ENCODE data around the gene SVEP1.

Gene SVEP1

DNA sequence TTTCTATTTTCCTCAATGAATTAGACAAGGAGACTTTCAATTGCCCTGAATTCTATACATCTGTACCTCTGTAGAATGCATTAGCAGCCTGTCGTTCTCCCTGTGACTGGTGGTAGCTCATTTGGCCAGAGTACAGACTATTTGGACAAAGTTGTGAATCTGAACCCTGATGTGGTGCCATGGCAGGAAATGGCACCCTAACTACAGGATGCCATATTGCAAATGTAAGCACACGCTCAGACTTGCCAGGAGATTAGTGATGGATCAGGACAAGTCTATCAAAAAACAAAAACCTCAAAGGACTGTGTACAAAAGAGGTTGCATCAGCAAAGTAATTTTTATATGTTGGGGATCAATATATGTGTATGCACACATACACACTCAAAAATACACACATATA lies 58.3 kb downstream of the SVEP1 start:
- Histone ChIP-seq H2AFZ (no peak overlapping the region), H3K4me2 (ENCODE audit: low read length) (no peak overlapping the region), H3K36me3 (ENCODE audit: control insufficient read depth, insufficient read depth, low read length) (no peaks in the 10 kb centered on the region), H3K4me3 (ENCODE audit: low read depth, low read length) (no peak overlapping the region), H3K27me3 (ENCODE audit: control insufficient read depth, insufficient read depth, low read length) (no peaks in the 10 kb centered on the region), H3K27ac (no peak overlapping the region), H3K9ac (no peak overlapping the region), H3K9me3 (ENCODE audit: control insufficient read depth, low read length) (no peaks in the 10 kb centered on the region), H3K4me1 (no peaks in the 10 kb centered on the region), H3K79me2 (no peaks in the 10 kb centered on the region)
- TF ChIP-seq, protein P1, sequence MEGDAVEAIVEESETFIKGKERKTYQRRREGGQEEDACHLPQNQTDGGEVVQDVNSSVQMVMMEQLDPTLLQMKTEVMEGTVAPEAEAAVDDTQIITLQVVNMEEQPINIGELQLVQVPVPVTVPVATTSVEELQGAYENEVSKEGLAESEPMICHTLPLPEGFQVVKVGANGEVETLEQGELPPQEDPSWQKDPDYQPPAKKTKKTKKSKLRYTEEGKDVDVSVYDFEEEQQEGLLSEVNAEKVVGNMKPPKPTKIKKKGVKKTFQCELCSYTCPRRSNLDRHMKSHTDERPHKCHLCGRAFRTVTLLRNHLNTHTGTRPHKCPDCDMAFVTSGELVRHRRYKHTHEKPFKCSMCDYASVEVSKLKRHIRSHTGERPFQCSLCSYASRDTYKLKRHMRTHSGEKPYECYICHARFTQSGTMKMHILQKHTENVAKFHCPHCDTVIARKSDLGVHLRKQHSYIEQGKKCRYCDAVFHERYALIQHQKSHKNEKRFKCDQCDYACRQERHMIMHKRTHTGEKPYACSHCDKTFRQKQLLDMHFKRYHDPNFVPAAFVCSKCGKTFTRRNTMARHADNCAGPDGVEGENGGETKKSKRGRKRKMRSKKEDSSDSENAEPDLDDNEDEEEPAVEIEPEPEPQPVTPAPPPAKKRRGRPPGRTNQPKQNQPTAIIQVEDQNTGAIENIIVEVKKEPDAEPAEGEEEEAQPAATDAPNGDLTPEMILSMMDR (IDR thresholded peaks at IDR 0.05) = no peak

DNA sequence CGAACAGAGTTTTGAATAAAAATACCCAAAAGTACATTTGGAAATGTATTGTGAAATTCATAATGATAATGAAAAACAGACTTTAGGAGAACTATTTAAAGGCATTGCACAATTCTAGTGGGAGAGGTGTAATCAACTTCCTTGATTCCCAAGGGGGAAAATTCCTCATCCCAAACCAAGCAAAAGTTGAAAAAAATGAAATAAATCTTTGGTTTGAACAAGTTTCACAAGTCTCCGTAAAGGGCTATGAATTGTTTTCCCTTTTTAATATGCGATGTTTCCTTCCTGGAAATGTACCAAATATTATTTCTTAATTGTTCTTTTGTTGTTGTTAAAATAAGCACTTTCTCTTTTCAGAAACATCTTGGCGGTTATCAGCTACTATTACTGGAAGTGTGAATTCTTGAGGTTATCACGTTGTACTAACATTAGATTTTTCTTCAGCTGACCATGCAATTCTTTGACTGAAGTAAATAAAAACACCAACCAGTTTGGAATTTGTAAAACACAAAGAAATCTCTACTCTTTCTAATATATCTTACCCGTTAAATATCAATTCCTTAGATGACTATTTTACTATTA lies 59.3 kb downstream of the SVEP1 start:
- no peaks in the 10 kb centered on the region for H3K79me2 ChIP-seq
- H3K27ac ChIP-seq = no peak overlapping the region
- no peak overlapping the region for H3K4me2 ChIP-seq (ENCODE audit: low read length)
- H2AFZ ChIP-seq = no peak overlapping the region
- H3K4me3 ChIP-seq (ENCODE audit: low read depth, low read length) = no peak overlapping the region
- H3K9me3 ChIP-seq (ENCODE audit: control insufficient read depth, low read length) = no peaks in the 10 kb centered on the region
- no peaks in the 10 kb centered on the region for H3K27me3 ChIP-seq (ENCODE audit: control insufficient read depth, insufficient read depth, low read length)
- H3K4me1 ChIP-seq = no peaks in the 10 kb centered on the region
- no peaks in the 10 kb centered on the region for H3K36me3 ChIP-seq (ENCODE audit: control insufficient read depth, insufficient read depth, low read length)
- no peak overlapping the region for H3K9ac ChIP-seq
- TF ChIP-seq, protein P1 (IDR thresholded peaks at IDR 0.05) = no peak

DNA sequence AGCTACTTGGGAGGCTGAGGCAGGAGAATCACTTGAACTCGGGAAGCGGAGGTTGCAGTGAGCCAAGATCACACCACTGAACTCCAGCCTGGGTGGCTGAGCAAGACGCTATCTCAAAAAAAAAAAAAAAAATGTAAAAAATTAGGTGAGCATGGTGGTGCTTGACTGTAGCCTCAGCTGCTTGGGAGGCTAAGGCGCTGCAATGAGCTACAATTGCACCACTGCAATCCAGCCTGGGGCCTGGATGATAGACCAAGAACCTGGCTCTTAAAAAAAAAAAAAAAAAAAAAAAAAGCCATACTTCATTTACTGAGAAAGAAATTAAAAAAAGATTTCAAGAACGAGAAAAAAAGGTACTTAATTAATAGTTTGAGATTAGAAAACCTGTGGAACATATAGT lies 62.1 kb downstream of the SVEP1 start:
- Histone ChIP-seq H3K27ac (no peak overlapping the region), H3K4me3 (ENCODE audit: low read depth, low read length) (no peak overlapping the region), H3K9ac (no peak overlapping the region), H3K4me2 (ENCODE audit: low read length) (no peak overlapping the region), H3K4me1 (no peaks in the 10 kb centered on the region), H3K9me3 (ENCODE audit: control insufficient read depth, low read length) (no peaks in the 10 kb centered on the region), H3K36me3 (ENCODE audit: control insufficient read depth, insufficient read depth, low read length) (no peaks in the 10 kb centered on the region), H2AFZ (no peak overlapping the region), H3K79me2 (no peaks in the 10 kb centered on the region), H3K27me3 (ENCODE audit: control insufficient read depth, insufficient read depth, low read length) (no peaks in the 10 kb centered on the region)
- TF ChIP-seq, protein P1 (IDR thresholded peaks at IDR 0.05) = no peak

DNA sequence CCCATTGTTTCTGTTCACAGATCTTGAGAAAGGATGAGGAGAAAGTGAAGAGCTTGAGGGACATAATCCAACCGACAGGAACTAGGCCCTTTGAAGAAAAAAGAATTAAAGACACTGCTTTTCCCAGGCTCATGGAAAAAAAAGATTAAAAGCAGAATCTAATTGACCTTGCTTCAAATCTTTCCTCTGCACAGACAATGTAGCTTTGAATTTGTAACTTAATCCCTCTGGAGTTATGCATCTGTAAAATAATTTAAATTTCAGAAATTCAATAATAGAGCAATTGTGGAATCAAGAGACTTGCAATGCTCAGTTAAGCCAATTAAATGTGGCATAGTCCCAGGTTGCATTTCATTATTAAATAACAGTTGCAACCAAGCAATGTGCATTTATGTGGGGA lies 64.6 kb downstream of the SVEP1 start:
- Histone ChIP-seq H3K4me1 (no peaks in the 10 kb centered on the region), H3K4me2 (ENCODE audit: low read length) (no peak overlapping the region), H2AFZ (no peak overlapping the region), H3K36me3 (ENCODE audit: control insufficient read depth, insufficient read depth, low read length) (no peaks in the 10 kb centered on the region), H3K27me3 (ENCODE audit: control insufficient read depth, insufficient read depth, low read length) (no peaks in the 10 kb centered on the region), H3K9me3 (ENCODE audit: control insufficient read depth, low read length) (no peaks in the 10 kb centered on the region), H3K4me3 (ENCODE audit: low read depth, low read length) (no peak overlapping the region), H3K79me2 (no peaks in the 10 kb centered on the region), H3K27ac (no peak overlapping the region), H3K9ac (no peak overlapping the region)
- TF ChIP-seq, protein P1 (IDR thresholded peaks at IDR 0.05) = no peak

DNA sequence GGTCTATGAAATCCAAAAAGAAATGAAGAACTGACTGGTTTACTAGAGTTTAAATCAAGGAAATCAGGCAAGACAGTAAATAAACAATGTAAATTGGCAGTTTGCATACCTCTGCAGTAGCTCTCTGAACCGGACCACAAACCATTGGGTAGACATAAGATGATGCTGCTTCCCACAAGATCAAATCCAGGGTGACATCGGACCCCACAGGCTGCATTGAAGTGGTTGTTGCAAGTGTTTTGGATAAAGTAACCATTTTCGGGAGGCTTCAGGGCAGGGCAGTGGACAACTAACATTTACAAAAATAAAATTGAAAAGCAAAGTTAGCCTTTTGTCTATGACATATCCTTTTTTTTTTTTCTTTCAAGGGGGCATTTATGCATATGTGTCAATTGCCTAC lies 66.7 kb downstream of the SVEP1 start:
- H3K9ac ChIP-seq = no peak overlapping the region
- TF ChIP-seq, protein P1 (IDR thresholded peaks at IDR 0.05) = no peak
- no peak overlapping the region for H2AFZ ChIP-seq
- H3K4me1 ChIP-seq = no peaks in the 10 kb centered on the region
- no peak overlapping the region for H3K4me3 ChIP-seq (ENCODE audit: low read depth, low read length)
- no peaks in the 10 kb centered on the region for H3K9me3 ChIP-seq (ENCODE audit: control insufficient read depth, low read length)
- H3K4me2 ChIP-seq (ENCODE audit: low read length) = no peak overlapping the region
- H3K79me2 ChIP-seq = no peaks in the 10 kb centered on the region
- no peaks in the 10 kb centered on the region for H3K36me3 ChIP-seq (ENCODE audit: control insufficient read depth, insufficient read depth, low read length)
- H3K27me3 ChIP-seq (ENCODE audit: control insufficient read depth, insufficient read depth, low read length) = no peaks in the 10 kb centered on the region
- H3K27ac ChIP-seq = no peak overlapping the region
